ENCODE results near the gene FLG2. TPM values are rescaled to one million over a fixed set of nuclear protein-coding genes. Genes with fewer than 3 reads are reported as not detected.

FLG2 gene
- total RNA-seq = 1 to 10 TPM in 1 of 4 donors, under 1 TPM in 3; 0.13 to 1.7 (median 0.23) TPM

- Histone ChIP-seq H3K27me3 (no peaks in the 10 kb centered on the region), H3K4me1 (no peaks in the 10 kb centered on the region), H3K4me3 (no peak within 1 kb of the TSS), H3K36me3 (no peaks in the 10 kb centered on the region), H3K27ac (no peak within 1 kb of the TSS), H3K9me3 (no peaks in the 10 kb centered on the region)
- DNase-seq = no peak
- TF ChIP-seq CTCF (IDR thresholded peaks at IDR 0.05) (no peak), POLR2A (IDR thresholded peaks at IDR 0.05) (no peak)
These were observed at the start of gene FLG2 for GRCh38 chr1:152359906-152360305. Gene FLG2 (minus strand): TSS chr1:152360006. CDS start chr1:152358884, 1,122 bp downstream.

GRCh38 chr1:152408664-152409063, 48.9 kb upstream of the FLG2 start:
- DNase-seq = no peak
- no peak overlapping the region for H3K4me3 ChIP-seq
- no peaks in the 10 kb centered on the region for H3K4me1 ChIP-seq
- no peak overlapping the region for H3K27ac ChIP-seq
- no peaks in the 10 kb centered on the region for H3K9me3 ChIP-seq
- TF ChIP-seq POLR2A (IDR thresholded peaks at IDR 0.05) (no peak), CTCF (IDR thresholded peaks at IDR 0.05) (no peak)
- no peaks in the 10 kb centered on the region for H3K36me3 ChIP-seq
- H3K27me3 ChIP-seq = no peaks in the 10 kb centered on the region

GRCh38 chr1:152398812-152399698, 39.2 kb upstream of the FLG2 start:
- H3K4me1 ChIP-seq = no peaks in the 10 kb centered on the region
- TF ChIP-seq CTCF (IDR thresholded peaks at IDR 0.05) (peak in 4 of 6 experiments; percentile 12 to 29 (median 18)), POLR2A (IDR thresholded peaks at IDR 0.05) (no peak)
- H3K27ac ChIP-seq = no peak overlapping the region
- H3K9me3 ChIP-seq = no peaks in the 10 kb centered on the region
- no peak for DNase-seq
- H3K36me3 ChIP-seq = no peaks in the 10 kb centered on the region
- no peak overlapping the region for H3K4me3 ChIP-seq
- H3K27me3 ChIP-seq = no peaks in the 10 kb centered on the region

GRCh38 chr1:152397474-152397873, 37.7 kb upstream of the FLG2 start:
- no peak overlapping the region for H3K27ac ChIP-seq
- H3K36me3 ChIP-seq = no peaks in the 10 kb centered on the region
- TF ChIP-seq CTCF (IDR thresholded peaks at IDR 0.05) (no peak), POLR2A (IDR thresholded peaks at IDR 0.05) (no peak)
- H3K4me1 ChIP-seq = no peaks in the 10 kb centered on the region
- H3K27me3 ChIP-seq = no peaks in the 10 kb centered on the region
- H3K4me3 ChIP-seq = no peak overlapping the region
- DNase-seq = no peak
- H3K9me3 ChIP-seq = no peaks in the 10 kb centered on the region

- H3K27ac ChIP-seq = no peak overlapping the region
- H3K4me1 ChIP-seq = no peaks in the 10 kb centered on the region
- no peaks in the 10 kb centered on the region for H3K27me3 ChIP-seq
- DNase-seq = no peak
- no peaks in the 10 kb centered on the region for H3K9me3 ChIP-seq
- no peak overlapping the region for H3K4me3 ChIP-seq
- no peaks in the 10 kb centered on the region for H3K36me3 ChIP-seq
- TF ChIP-seq POLR2A (IDR thresholded peaks at IDR 0.05) (no peak), CTCF (IDR thresholded peaks at IDR 0.05) (no peak)
These were observed 34.3 kb upstream of the FLG2 start for GRCh38 chr1:152394151-152394550.
